Upper lobe of right lung (tissue), 1 donor: ENCODE results near the gene NACC2. TPM values are rescaled to one million over a fixed set of nuclear protein-coding genes. Genes with fewer than 3 reads are reported as not detected.

Experiments used
- ATAC-seq: fragments of 200-7000 bp; cut with Tn5 transposase; one replicate; pipeline ENCODE4 v1.9.1; 2020; ENCODE audit warnings: mild to moderate bottlenecking, moderate library complexity
- DNase-seq: peaks from one replicate; pipeline ENCODE4 v3.0.0-alpha.2; 2020
- H3K27ac ChIP-seq: fragments of 200-600 bp; one replicate; pipeline ENCODE4 v1.8.0; 2022
- H3K27me3 ChIP-seq: fragments of 200-600 bp; one replicate; pipeline ENCODE4 v1.8.0; 2022; ENCODE audit warnings: mild to moderate bottlenecking
- H3K36me3 ChIP-seq: fragments of 200-600 bp; one replicate; pipeline ENCODE4 v1.8.0; 2022
- H3K4me1 ChIP-seq: fragments of 200-600 bp; one replicate; pipeline ENCODE4 v1.8.0; 2022
- H3K4me3 ChIP-seq: fragments of 200-600 bp; one replicate; pipeline ENCODE4 v1.8.0; 2022; ENCODE audit warnings: mild to moderate bottlenecking
- H3K9me3 ChIP-seq: fragments of 200-600 bp; one replicate; pipeline ENCODE4 v1.8.0; 2022
- intact Hi-C: fragments of 100-400 bp; cut with DNase I; formaldehyde crosslinking; loops from one replicate; pipeline ENCODE4 v1.11.0; 2022
- total RNA-seq: library from RNA; stranded (reverse); fragmentation: NEBNext Ultra II Directional; extraction: Animal tissue kit (Norgen Biotek cat#: 25700); gene quantifications from one replicate; pipeline ENCODE4 v1.2.1, GENCODE V29; 2021
- TF ChIP-seq, protein P1 (sequence below): fragments of 200-600 bp; IDR thresholded peaks from one replicate; pipeline ENCODE4 v1.8.0; 2022; ENCODE audit warnings: antibody characterized with exemption
- donor health status: DM: no; HTN: yes; CAD: no; lungs with severe emphysema.

The NACC2 gene
- total RNA-seq, 1 donor from 2014 or later: 33.5 TPM

DNA sequence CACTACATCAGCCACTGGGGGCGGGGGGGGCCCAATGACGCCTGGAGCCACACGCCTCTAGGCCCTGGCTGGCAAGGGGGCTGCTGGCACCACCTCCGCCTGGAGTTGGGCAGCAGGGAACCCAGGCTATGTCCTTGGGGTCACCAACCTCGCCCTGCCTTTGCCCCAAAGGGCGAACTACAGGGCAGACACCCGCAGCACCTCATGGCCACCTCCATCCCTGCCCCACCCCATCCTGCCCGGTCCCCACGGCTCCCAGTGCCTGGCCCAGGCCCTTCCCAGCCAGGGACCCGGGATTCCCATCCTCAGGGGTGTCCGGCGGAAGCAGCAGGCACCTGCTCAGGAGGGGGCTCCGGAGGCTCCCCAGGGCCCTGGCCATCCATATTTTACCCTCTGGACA lies 37.0 kb downstream of the NACC2 start:
- Histone ChIP-seq H3K4me3 (no peak overlapping the region), H3K27ac (no peak overlapping the region), H3K27me3 (no peaks in the 10 kb centered on the region), H3K9me3 (no peaks in the 10 kb centered on the region), H3K4me1 (peaks cover 37% of the 10 kb centered on the region), H3K36me3 (no peaks in the 10 kb centered on the region)
- peak; percentile 52 for DNase-seq
- intact Hi-C loops: no loop called here
- no peak for ATAC-seq
- TF ChIP-seq, protein P1, sequence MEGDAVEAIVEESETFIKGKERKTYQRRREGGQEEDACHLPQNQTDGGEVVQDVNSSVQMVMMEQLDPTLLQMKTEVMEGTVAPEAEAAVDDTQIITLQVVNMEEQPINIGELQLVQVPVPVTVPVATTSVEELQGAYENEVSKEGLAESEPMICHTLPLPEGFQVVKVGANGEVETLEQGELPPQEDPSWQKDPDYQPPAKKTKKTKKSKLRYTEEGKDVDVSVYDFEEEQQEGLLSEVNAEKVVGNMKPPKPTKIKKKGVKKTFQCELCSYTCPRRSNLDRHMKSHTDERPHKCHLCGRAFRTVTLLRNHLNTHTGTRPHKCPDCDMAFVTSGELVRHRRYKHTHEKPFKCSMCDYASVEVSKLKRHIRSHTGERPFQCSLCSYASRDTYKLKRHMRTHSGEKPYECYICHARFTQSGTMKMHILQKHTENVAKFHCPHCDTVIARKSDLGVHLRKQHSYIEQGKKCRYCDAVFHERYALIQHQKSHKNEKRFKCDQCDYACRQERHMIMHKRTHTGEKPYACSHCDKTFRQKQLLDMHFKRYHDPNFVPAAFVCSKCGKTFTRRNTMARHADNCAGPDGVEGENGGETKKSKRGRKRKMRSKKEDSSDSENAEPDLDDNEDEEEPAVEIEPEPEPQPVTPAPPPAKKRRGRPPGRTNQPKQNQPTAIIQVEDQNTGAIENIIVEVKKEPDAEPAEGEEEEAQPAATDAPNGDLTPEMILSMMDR: no peak

DNA sequence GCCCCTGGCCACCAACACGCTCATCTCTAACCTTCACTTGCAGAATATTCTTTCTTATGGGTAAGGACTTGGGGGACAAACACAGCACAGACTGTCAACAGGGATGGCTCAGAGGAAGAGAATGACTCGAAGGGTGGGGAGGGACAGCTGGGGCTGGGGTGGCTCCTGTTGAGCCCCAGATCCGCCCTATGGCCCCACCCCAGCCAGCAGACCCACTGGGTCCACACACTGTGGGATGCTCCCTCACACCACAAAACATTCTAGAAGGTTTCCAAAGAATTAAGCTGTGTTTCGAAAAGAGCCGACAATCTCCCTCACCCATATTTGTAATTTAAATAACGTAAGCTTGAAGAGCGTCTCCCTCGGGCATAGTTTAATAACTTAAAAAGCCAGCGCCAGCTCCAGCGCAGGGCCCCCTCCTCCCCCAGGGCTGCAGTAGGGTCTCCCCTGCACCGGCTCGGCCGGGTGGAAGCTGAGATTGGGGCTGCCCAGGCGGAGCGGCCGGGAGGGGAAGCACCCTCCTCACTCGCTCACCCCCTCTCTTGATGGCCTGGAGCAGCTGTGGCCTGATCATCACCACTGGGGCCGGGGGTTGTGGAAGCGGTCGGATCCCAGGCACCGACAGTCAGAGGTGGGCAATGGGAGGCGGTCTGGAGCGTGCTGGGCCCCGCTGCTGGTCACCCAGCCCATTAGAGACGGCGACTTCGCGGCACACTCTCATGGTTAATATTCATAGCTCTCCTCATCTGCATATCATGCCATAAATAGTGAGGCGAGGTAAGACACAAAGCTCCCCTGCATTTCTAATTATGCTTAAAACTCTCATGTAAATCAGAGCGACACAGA lies 37.6 kb downstream of the NACC2 start:
- intact Hi-C loops: no loop called here
- DNase-seq (peak; percentile 44), ATAC-seq (no peak)
- Histone ChIP-seq H3K4me1 (peaks cover 44% of the 10 kb centered on the region), H3K4me3 (no peak overlapping the region), H3K27ac (no peak overlapping the region), H3K9me3 (no peaks in the 10 kb centered on the region), H3K27me3 (no peaks in the 10 kb centered on the region), H3K36me3 (no peaks in the 10 kb centered on the region)
- TF ChIP-seq, protein P1: no peak

DNA sequence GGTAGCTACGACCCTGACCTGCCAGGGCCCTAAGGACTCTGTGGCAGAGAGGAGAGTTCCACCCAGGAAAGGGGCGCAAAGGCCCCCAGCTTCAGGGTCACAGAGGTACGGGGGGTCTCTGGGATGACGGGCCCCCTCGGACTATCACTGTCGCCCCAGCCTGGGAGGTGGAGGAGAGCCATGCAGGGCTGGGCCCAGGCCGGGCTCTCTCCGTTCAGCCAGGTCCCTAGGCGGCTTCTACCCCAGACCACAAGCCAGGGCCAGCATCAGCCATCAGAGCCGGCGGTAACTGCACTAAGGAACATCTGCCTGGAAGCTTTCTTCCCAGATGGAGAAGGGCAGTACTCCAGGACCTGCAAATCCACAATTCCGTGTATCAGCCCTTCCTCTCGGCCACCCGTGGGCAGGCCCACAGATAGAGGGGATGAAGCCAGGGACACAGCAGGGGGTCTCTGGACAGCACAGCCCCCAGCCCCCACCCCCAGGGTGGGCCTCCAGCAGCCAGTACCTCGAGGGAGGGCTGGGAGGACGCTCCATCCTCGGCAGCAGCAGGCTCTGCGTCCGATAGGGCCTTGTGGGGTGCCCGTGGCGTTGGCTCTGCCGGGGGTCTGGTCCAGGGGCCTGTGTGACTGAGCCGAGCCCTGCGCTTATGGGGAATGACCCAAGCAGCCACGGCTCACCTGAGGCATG lies 38.4 kb downstream of the NACC2 start:
- intact Hi-C loops: no loop called here
- no peak for ATAC-seq
- Histone ChIP-seq H3K27me3 (no peaks in the 10 kb centered on the region), H3K4me1 (peaks cover 51% of the 10 kb centered on the region), H3K27ac (no peak overlapping the region), H3K9me3 (no peaks in the 10 kb centered on the region), H3K4me3 (no peak overlapping the region), H3K36me3 (no peaks in the 10 kb centered on the region)
- peak; percentile 61 for DNase-seq
- TF ChIP-seq, protein P1: no peak

DNA sequence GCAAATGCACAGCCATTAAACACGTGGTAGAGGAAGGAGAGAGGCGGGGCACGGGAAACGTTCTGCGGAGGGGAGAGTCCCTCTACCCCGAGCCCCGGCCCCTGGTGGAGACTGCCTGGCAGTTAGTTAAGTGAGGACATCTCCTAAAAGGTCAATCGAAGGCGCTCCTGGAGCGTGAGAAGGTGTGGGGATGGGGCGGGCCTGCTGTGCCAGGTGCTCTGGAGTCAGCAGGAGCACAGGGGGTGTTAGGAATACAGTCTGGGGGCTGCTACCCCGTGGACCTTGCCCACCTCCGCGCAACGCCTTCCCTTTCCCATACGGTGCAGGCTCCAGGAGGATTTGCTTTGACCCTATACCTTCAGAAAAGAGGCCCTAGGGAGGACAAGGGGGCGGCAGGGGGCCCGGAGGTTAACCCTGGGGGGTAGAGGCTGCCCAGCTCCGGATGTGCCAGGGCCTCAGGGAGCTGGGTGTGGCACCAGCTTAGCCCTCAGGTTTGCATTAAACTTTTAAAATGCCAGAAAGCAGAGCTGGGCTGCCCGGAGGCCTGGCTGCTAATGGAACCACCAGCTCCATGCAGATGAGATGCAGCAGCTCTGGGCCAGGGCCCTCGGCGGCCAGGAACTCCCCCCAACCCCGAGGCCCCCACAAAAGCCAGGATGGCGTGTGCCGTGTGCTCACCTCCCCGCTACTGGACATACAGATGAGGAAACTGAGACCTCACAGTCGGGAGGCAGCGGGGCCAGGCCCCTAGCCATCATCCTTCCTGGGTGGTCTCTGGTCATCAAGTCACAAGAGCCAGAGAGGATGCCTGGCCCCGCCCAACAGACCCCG lies 39.2 kb downstream of the NACC2 start:
- peak; percentile 59 for DNase-seq
- H3K4me1 ChIP-seq: peaks cover 54% of the 10 kb centered on the region
- H3K36me3 ChIP-seq: no peaks in the 10 kb centered on the region
- no peaks in the 10 kb centered on the region for H3K9me3 ChIP-seq
- no peak overlapping the region for H3K27ac ChIP-seq
- H3K27me3 ChIP-seq: no peaks in the 10 kb centered on the region
- no peak for ATAC-seq
- TF ChIP-seq, protein P1: no peak
- intact Hi-C loops: no loop called here
- H3K4me3 ChIP-seq: no peak overlapping the region

DNA sequence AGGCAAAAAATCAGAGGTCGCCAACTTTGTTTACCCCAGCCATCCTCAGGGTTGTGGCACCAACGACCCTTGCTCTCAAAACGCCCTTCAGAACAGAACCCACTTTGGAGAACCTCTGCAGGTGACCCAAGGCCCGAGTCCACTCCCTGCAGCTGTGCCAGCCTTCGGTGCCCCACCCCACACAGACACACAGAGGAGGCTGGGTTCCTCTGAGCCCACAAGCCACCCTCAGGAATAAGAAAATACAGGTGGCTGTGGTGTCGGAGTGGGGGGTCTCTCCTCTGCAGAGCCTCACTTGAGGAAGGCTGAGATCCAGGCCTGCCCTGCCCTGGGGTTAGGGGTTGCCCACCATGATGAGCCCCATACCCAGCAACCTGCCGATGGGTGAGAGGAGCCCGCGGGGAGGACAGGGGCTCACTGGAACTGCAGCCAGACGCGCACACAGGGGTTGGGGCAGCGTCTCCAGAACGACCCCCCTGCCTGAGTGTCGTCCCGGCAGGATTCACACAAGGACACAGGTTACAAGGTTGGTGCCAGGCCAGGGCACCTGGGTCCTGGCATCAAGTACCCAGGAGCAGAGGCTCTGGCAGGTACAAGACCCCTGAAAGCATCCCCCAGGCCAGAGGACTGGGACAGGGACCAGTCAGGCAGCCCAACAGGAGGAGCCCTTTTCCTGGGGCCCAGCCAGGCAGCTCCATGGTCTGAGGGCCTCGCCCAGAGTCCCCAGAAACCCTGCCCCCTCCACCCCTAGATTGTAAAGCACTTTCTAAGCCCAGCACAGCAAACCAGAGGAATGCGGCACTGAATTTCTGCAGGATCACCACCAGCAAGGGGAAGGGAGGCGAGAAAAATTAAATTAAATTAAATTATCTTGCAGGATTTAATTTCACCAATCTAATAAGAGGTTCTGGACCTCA lies 40.0 kb downstream of the NACC2 start:
- Histone ChIP-seq H3K9me3 (no peaks in the 10 kb centered on the region), H3K36me3 (no peaks in the 10 kb centered on the region), H3K4me1 (peaks cover 49% of the 10 kb centered on the region), H3K4me3 (no peak overlapping the region), H3K27me3 (no peaks in the 10 kb centered on the region), H3K27ac (no peak overlapping the region)
- DNase-seq (peak; percentile 46), ATAC-seq (no peak)
- intact Hi-C loops: no loop called here
- TF ChIP-seq, protein P1: no peak
